ENCODE results near the gene SNX30.

Gene SNX30

DNA sequence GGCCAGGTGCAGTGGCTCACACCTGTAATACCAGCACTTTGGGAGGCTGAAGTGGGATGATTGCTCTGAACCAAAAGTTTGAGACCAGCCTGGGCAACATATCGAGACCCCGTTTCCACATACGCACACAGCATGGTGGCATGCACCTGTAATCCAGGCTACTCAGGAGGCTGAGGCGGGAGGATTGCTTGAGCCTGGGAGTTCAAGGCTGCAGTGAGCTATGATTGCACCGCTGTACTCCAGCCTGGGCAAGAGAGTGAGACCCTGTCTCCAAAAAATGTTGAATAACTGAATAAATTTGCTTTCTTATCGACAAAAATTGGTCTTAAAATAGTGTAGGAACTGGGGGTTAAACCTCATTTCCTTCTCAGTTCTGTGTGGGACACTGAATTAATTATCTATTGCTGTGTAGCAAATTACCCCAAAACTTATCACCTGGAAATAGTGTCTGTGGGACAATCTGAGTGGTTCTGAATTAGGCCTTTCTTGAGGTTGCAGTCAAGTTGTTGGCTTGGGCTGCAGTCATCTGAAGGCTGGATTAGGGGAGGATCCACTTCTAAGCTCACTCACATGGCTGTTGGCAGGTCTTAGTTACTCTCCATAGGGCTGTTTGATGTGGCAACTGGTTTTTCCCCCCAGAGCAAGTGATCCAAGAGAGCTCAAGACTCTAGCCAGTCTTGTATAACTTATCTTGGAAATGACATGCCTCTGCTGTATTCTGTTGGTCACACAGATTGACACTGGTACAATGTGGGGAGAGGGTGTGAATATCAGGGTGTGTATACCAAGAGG is 2.0 kb downstream of the SNX30 start:
- no peak for DNase-seq (ENCODE audit: low read depth)

- no peak for DNase-seq (ENCODE audit: low read depth)
These were observed 3.2 kb downstream of the SNX30 start for GRCh38 chr9:112753725-112754124.

GRCh38 chr9:112754578-112754977 is 4.0 kb downstream of the SNX30 start:
- no peak for DNase-seq (ENCODE audit: low read depth)

GRCh38 chr9:112755016-112755427 is 4.5 kb downstream of the SNX30 start:
- no peak for DNase-seq (ENCODE audit: low read depth)

GRCh38 chr9:112755675-112756074 is 5.1 kb downstream of the SNX30 start:
- no peak for DNase-seq (ENCODE audit: low read depth)

DNA sequence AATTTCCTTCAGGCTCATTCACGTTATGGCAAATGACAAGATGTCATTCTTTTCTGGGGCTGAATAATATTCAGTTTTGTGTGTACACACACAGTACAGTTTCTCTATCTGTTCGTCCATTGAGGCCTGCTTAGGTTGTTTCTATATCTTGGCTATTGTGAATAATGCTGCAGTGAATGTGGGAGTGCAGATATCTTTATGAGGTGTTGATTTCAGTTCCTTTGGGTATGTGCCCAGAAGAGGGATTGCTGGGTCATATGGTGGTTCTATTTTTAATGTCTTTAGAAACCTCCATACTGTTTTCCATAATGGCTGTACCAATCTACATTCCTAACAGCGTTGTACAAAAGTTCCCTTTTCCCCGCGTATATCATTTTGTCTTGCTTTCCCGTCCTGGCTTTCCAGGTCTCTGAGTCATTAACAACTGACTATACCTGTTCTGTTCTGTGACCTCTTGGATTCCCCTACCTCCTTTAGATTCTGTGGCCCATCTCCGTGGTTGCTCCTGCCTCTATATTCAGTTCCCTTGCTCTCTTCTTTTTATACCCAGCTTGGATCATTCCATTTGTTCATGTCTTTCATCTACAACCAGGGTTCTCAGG is 6.8 kb downstream of the SNX30 start:
- no peak for DNase-seq (ENCODE audit: low read depth)

GRCh38 chr9:112757940-112758339 is 7.4 kb downstream of the SNX30 start:
- DNase-seq (ENCODE audit: low read depth) = no peak

GRCh38 chr9:112760821-112761220 is 10.3 kb downstream of the SNX30 start:
- DNase-seq (ENCODE audit: low read depth) = no peak

GRCh38 chr9:112761912-112762655 is 11.5 kb downstream of the SNX30 start:
- DNase-seq (ENCODE audit: low read depth) = no peak

GRCh38 chr9:112762726-112763518 is 12.4 kb downstream of the SNX30 start:
- DNase-seq (ENCODE audit: low read depth) = no peak

DNA sequence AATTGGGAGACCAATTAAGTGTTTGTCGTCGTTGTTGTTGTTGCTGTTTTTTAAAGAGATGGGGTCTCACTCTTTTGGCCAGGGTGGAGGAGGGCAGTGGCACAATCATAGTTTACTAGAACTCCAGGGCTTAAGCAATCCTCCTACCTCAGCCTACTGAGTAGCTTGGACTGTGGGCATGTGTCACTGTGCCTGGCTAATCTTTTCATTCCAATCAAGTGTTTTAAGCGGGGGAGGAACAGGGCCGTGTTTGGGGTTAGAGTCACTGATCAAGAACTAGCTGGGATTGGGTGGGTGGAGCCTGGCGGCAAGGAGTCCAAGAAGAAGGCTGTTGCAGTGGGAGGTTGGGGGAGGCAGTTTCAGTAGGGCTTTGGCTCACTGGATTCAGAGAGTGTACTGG is 13.8 kb downstream of the SNX30 start:
- DNase-seq (ENCODE audit: low read depth) = no peak

DNA sequence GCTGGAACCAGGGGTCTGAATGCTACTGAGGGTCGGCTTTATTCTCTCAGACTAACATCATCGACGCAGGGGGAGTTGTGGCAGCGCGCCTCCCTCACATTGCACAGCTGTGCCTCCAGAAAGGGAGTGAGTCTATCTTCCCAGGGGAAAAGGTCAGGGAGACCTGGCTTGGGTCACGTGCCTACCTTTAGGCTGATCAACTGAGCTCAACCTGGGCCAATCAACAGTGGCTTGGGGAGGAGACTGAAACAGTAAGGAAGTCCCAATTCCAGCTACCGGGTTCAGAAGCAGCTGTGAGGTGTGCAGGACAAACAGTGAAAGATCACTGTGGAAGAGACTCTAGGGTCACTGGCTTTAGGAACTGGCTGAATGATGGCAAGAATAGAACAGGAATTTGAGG is 14.3 kb downstream of the SNX30 start:
- DNase-seq (ENCODE audit: low read depth) = no peak

- DNase-seq (ENCODE audit: low read depth) = no peak
These were observed 14.7 kb downstream of the SNX30 start for GRCh38 chr9:112765281-112765680.

DNA sequence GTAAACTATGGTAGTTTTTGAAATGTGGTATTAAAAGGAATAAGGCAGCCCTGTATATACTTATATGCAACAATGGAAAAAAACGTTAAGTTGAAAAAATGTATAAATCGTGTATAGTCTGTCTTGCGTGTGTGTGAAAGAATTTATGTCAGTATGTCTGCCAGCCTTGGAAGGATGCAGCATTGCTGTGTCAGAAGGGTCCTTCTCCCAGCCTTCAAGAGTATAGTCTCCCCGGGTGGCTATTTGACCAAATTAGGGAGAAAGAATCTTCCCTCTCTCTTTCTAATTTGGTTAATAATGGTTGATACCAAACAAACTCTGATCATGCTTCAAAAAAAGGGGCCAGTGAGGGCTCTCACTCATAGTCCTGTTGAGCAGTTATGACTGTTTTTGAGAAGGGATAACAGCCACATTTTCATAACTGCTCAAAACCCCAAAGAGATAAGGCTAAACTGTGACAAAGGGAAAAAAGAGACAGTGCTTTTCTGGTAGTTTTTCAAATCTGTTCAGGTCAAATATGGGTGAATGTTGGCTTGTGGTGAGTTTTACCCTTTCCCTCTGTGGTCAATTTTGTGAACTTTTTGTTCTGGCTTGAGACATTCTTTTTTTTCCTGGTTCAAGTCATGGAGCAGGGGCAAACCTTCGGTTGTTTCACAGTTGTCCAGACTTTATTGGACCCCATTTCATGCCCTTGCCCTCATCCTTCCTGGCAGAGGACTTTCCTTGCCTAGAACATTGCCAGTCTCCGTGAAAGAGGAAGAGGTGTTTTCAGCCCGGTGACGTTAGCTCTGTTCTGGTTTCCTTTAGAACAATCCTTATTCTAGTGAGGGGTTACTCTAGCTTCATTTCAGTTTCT is 21.0 kb downstream of the SNX30 start:
- no peak for DNase-seq (ENCODE audit: low read depth)

GRCh38 chr9:112772215-112772509 is 21.6 kb downstream of the SNX30 start:
- no peak for DNase-seq (ENCODE audit: low read depth)

DNA sequence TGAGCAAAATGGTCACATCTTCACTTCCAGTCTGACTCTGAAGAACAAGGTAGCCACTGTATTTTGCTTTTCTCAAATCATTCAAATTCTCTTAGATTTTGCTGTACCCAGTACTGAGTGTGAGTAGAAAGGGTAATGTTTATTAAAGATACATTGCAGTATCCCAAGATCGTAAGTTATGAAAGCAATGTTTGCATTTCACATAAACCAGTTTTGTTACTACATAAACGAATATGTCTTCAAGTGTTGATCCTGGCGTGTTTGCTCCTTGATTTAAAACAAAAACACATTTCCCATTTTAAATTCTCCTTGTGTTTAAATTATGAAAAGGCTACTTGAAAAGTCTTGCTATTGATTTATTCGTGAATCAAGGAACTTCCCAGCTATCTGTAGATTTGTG is 22.0 kb downstream of the SNX30 start:
- DNase-seq (ENCODE audit: low read depth) = no peak

DNA sequence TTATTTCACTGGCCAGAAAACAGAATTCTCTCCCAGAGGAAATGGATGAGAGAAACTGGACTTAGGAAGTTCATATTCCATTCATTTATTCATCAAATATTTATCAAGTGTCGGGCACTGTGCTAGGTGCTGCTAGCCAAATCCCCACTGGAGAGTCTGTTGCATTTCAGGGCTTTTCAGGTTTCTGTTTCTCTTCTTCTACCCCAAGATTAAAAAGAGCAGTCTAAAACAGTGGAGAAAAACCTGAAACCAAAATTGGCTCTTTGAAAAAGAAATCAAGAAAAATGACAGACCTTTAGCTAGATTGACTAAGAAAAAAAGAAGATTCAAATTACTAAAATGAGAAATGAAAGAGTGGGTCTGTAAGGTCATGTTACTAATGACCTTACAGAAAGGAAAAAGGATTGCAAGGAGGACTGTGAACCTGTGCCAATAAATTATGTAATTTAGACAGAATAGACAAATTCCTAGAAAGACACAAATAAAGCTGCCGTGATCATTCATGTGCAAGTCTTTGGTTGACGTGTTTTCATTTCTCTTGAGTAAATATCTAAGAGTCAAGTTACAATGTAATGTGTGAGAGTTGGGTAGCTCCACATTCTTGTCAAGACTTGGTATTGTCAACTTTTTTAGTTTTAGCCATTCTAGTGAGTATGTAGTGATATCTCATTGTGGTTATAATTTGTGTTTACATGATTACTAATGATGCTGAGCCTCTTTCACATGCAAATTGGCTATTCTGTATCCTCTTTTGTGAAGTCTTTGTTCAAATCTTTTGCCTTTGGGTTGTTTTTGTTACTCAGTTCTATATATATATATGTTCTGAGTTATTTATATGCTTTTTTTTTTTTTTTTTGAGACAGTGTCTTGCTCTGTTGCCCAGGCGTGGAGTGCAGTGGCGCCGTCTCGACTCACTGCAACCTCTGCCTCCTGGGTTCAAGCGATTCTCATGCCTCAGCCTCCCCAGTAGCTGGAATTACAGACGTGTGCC is 23.7 kb downstream of the SNX30 start:
- DNase-seq (ENCODE audit: low read depth) = no peak

DNA sequence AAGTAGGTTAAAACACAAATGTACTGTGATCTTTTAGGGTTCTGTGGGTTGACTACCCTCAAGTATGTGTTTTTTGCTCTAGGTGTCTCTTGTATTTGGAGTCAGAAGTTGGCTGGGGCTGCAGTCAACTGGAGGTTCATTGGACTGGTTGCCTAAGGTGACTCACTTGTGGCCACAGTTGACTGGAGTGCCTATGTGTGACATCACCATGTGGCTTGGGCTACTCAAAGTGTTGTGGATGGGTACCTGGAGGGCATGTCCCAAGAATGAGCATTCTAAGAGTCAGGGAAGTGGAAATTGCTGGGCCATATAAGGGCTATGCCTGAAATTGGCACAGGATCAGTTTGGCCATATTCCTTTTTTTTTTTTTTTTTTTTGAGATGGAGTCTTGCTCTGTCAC is 27.4 kb downstream of the SNX30 start:
- DNase-seq (ENCODE audit: low read depth) = no peak

- no peak for DNase-seq (ENCODE audit: low read depth)
These were observed 30.0 kb downstream of the SNX30 start for GRCh38 chr9:112780450-112781036.

DNA sequence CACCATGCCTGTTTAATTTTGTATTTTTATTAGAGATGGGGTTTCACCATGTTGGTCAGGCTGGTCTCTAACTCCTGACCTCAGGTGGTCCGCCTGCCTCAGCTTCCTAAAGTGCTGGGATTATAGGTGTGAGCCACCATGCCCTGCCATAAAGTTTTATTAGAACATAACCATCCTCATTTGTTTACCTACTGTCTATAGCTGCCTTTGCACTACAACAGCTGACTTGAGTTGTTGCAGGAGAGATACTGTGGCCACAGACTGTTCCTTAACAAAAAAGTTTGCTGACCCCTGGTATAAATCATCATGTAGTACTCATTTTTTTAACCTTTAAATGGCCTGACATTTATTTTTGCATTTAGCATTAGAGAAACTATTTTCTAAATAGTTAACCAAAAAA is 31.7 kb downstream of the SNX30 start:
- no peak for DNase-seq (ENCODE audit: low read depth)
